PC-3 (cell line): ENCODE results near the gene AFF3. TPM values are rescaled to one million over a fixed set of nuclear protein-coding genes. Genes with fewer than 3 reads are reported as not detected.

Source experiments
- ATAC-seq: fragments of 200-7000 bp; cut with Tn5 transposase; 2 replicates; pipeline ENCODE4 v1.9.1; 2020; ENCODE audit warnings: mild to moderate bottlenecking, moderate library complexity
- BruUV-seq: library from RNA; stranded (reverse); fragments of 400-500 nt; replicated peaks from 2 replicates; lab custom pipeline; 2021; lab: Mats Ljungman, UMichigan
- CTCF ChIA-PET: fragments of 300-600 bp; sonication (Branson Sonifier 250); formaldehyde crosslinking; loops from one replicate; lab custom pipeline; 2022; ENCODE audit warnings: antibody characterized with exemption; lab: Charles Lee
- POLR2A ChIA-PET: fragments of 300-600 bp; sonication (Branson Sonifier 250); formaldehyde crosslinking; loops from one replicate; lab custom pipeline; 2022; ENCODE audit warnings: antibody characterized with exemption; ENCODE audit not compliant: unreplicated experiment; lab: Charles Lee
- DNase-seq: peaks from one replicate; pipeline ENCODE4 v3.0.0-alpha.2; 2015
- H2AFZ ChIP-seq: fragments of 300-600 bp; sonication (generic); 2 replicates; pipeline ENCODE4 v1.6.0; 2016; ENCODE audit warnings: antibody characterized with exemption, low read length
- H3F3A ChIP-seq: fragments of 300-600 bp; sonication (generic); one replicate; pipeline ENCODE4 v1.6.0; 2017; ENCODE audit warnings: antibody characterized with exemption, low read length, control low read depth, mild to moderate bottlenecking; ENCODE audit not compliant: unreplicated experiment
- H3K27ac ChIP-seq: fragments of 300-600 bp; sonication (generic); 2 replicates; pipeline ENCODE4 v1.5.1; 2016; ENCODE audit warnings: mild to moderate bottlenecking, low read length
- H3K27me3 ChIP-seq: fragments of 300-600 bp; sonication (generic); 2 replicates; pipeline ENCODE4 v1.6.1; 2016; ENCODE audit warnings: low read length, mixed read lengths
- H3K36me3 ChIP-seq: fragments of 300-600 bp; sonication (generic); 2 replicates; pipeline ENCODE4 v1.6.1; 2016; ENCODE audit warnings: low read depth, mixed run types, low read length, mixed read lengths
- H3K4me1 ChIP-seq: fragments of 300-600 bp; sonication (generic); 2 replicates; pipeline ENCODE4 v1.5.1; 2016; ENCODE audit warnings: low read length; ENCODE audit not compliant: insufficient read depth
- H3K4me2 ChIP-seq: fragments of 300-600 bp; sonication (generic); 2 replicates; pipeline ENCODE4 v1.6.0; 2016; ENCODE audit warnings: low read length
- H3K4me3 ChIP-seq: fragments of 300-600 bp; sonication (generic); 2 replicates; pipeline ENCODE4 v1.5.1; 2016; ENCODE audit warnings: mild to moderate bottlenecking, low read length, mixed read lengths
- H3K79me2 ChIP-seq: fragments of 300-600 bp; sonication (generic); 2 replicates; pipeline ENCODE4 v1.6.1; 2017; ENCODE audit warnings: low read length, mixed read lengths
- H3K9ac ChIP-seq: fragments of 300-600 bp; sonication (generic); 2 replicates; pipeline ENCODE4 v1.6.0; 2016; ENCODE audit warnings: mild to moderate bottlenecking, low read length
- H3K9me2 ChIP-seq: fragments of 300-600 bp; sonication (generic); replicated peaks from 2 replicates; pipeline ENCODE4 v1.6.1; 2016; ENCODE audit warnings: mixed run types, low read length, mixed read lengths
- H3K9me3 ChIP-seq: fragments of 300-600 bp; sonication (generic); 2 replicates; pipeline ENCODE4 v1.6.1; 2016; ENCODE audit warnings: low read length, mixed read lengths
- H4K20me1 ChIP-seq: fragments of 300-600 bp; sonication (generic); 2 replicates; pipeline ENCODE4 v1.6.1; 2016; ENCODE audit warnings: low read length, mixed read lengths
- CTCF ChIP-seq: fragments of 300-600 bp; sonication (generic); conservative IDR thresholded peaks from 2 replicates; pipeline ENCODE4 v1.5.1; 2017; ENCODE audit warnings: antibody characterized with exemption, low read depth, mild to moderate bottlenecking, low read length
- EZH2 ChIP-seq: fragments of 300-600 bp; sonication (generic); IDR thresholded peaks from one replicate; pipeline ENCODE4 v1.6.1; 2017; ENCODE audit warnings: antibody characterized with exemption, mild to moderate bottlenecking, low read length; ENCODE audit not compliant: unreplicated experiment
- EZH2phosphoT487 ChIP-seq: fragments of 300-600 bp; sonication (generic); IDR thresholded peaks from 2 replicates; pipeline ENCODE4 v1.6.1; 2018; ENCODE audit warnings: mild to moderate bottlenecking, antibody characterized with exemption, low read length, borderline replicate concordance
- intact Hi-C: fragments of 100-400 bp; cut with micrococcal nuclease; formaldehyde crosslinking; loops from 2 replicates; pipeline ENCODE4 v1.9.0; 2023
- total RNA-seq: library from RNA; depleted of rRNA; stranded (reverse); fragments of >200 nt; gene quantifications from 2 replicates; pipeline ENCODE4 v1.2.3, GENCODE V29; 2014

AFF3 gene
- total RNA-seq, 1 experiment from 2014 or later: 0.04 TPM

GRCh38 chr2:99644419-99644787, 498.0 kb downstream of the AFF3 start:
- POLR2A ChIA-PET: no interaction called here
- H3K27me3 ChIP-seq: no peaks in the 10 kb centered on the region
- intact Hi-C loops: no loop called here
- DNase-seq: peak; percentile 68
- H3K27ac ChIP-seq: no peak overlapping the region
- no peaks in the 10 kb centered on the region for H3K36me3 ChIP-seq
- H3K9me2 ChIP-seq: no peaks in the 10 kb centered on the region
- peak; percentile 71 for ATAC-seq
- no peak for TF ChIP-seq CTCF
- TF ChIP-seq EZH2phosphoT487: no peak
- no peak for TF ChIP-seq EZH2
- H3K9me3 ChIP-seq: no peaks in the 10 kb centered on the region
- no peaks in the 10 kb centered on the region for H3K79me2 ChIP-seq
- H4K20me1 ChIP-seq: no peaks in the 10 kb centered on the region
- CTCF ChIA-PET: no interaction called here
- no peaks in the 10 kb centered on the region for H3F3A ChIP-seq
- H3K9ac ChIP-seq: no peak overlapping the region
- no TSS peak for BruUV-seq
- H3K4me1 ChIP-seq: 0 out of 2 replicates have a peak, but pooled peaks cover 3% of the 10 kb centered on the region
- H3K4me3 ChIP-seq: no peak overlapping the region
- H2AFZ ChIP-seq: no peak overlapping the region
- H3K4me2 ChIP-seq: no peak overlapping the region

GRCh38 chr2:99643787-99644418, 498.5 kb downstream of the AFF3 start:
- no peaks in the 10 kb centered on the region for H3F3A ChIP-seq
- no peaks in the 10 kb centered on the region for H3K9me3 ChIP-seq
- ChIA-PET POLR2A (no interaction called here), CTCF (no interaction called here)
- intact Hi-C loops: no loop called here
- no peak overlapping the region for H2AFZ ChIP-seq
- TF ChIP-seq EZH2 (no peak), CTCF (no peak), EZH2phosphoT487 (no peak)
- no peak overlapping the region for H3K27ac ChIP-seq
- DNase-seq (no peak), ATAC-seq (no peak)
- no peak overlapping the region for H3K9ac ChIP-seq
- no peak overlapping the region for H3K4me3 ChIP-seq
- no peak overlapping the region for H3K4me2 ChIP-seq
- no peaks in the 10 kb centered on the region for H3K36me3 ChIP-seq
- no peaks in the 10 kb centered on the region for H3K9me2 ChIP-seq
- H4K20me1 ChIP-seq: no peaks in the 10 kb centered on the region
- H3K79me2 ChIP-seq: no peaks in the 10 kb centered on the region
- no peaks in the 10 kb centered on the region for H3K27me3 ChIP-seq
- BruUV-seq: no TSS peak
- 0 out of 2 replicates have a peak, but pooled peaks cover 3% of the 10 kb centered on the region for H3K4me1 ChIP-seq

- DNase-seq (no peak), ATAC-seq (no peak)
- no peaks in the 10 kb centered on the region for H3K79me2 ChIP-seq
- H3K4me3 ChIP-seq: no peak overlapping the region
- H3K4me2 ChIP-seq: no peak overlapping the region
- no peak overlapping the region for H3K27ac ChIP-seq
- no peak overlapping the region for H3K9ac ChIP-seq
- H3K9me2 ChIP-seq: no peaks in the 10 kb centered on the region
- H3K9me3 ChIP-seq: no peaks in the 10 kb centered on the region
- no peaks in the 10 kb centered on the region for H3F3A ChIP-seq
- no peak overlapping the region for H2AFZ ChIP-seq
- H4K20me1 ChIP-seq: no peaks in the 10 kb centered on the region
- no peaks in the 10 kb centered on the region for H3K27me3 ChIP-seq
- CTCF ChIA-PET: no interaction called here
- BruUV-seq: no TSS peak
- POLR2A ChIA-PET: no interaction called here
- no peaks in the 10 kb centered on the region for H3K36me3 ChIP-seq
- intact Hi-C loops: no loop called here
- TF ChIP-seq CTCF (no peak), EZH2phosphoT487 (no peak), EZH2 (no peak)
- 0 out of 2 replicates have a peak, but pooled peaks cover 3% of the 10 kb centered on the region for H3K4me1 ChIP-seq
These were observed 500.4 kb downstream of the AFF3 start for GRCh38 chr2:99641999-99642398.
